22Rv1 (cell line): ENCODE results near the gene MSI1.

Source experiments
- H3K27ac ChIP-seq: fragments of 450-650 bp; 2 replicates; pipeline ENCODE4 v1.5.1; 2017
- ZFX ChIP-seq: fragments of 450-650 bp; IDR thresholded peaks from 2 replicates; pipeline ENCODE4 v1.6.1; 2017; ENCODE audit warnings: antibody characterized with exemption, borderline replicate concordance
- TF ChIP-seq, protein P1 (sequence below): fragments of 450-650 bp; IDR thresholded peaks from 2 replicates; pipeline ENCODE4 v1.5.1; 2017; ENCODE audit warnings: mild to moderate bottlenecking

The MSI1 gene

DNA sequence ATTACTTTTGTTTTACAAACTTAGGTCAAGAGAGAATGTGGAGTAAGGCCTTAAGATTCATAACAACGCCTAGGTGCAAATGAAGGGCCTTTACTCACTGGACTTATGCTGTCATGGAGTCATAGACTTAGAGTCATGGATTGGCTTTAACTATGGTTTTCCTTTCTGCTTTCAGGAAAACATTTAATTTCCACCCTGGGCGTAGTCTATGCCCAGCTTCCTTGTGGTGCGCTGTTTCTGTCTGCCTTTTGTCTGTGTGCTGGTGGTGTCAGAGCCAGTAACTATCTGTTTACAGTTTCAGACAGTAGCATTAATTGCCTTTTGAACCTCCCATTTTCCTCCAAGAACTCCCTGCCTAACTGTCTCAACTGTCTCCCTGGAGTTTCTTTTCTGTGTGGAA, 37.1 kb upstream of the MSI1 start:
- TF ChIP-seq, protein P1, sequence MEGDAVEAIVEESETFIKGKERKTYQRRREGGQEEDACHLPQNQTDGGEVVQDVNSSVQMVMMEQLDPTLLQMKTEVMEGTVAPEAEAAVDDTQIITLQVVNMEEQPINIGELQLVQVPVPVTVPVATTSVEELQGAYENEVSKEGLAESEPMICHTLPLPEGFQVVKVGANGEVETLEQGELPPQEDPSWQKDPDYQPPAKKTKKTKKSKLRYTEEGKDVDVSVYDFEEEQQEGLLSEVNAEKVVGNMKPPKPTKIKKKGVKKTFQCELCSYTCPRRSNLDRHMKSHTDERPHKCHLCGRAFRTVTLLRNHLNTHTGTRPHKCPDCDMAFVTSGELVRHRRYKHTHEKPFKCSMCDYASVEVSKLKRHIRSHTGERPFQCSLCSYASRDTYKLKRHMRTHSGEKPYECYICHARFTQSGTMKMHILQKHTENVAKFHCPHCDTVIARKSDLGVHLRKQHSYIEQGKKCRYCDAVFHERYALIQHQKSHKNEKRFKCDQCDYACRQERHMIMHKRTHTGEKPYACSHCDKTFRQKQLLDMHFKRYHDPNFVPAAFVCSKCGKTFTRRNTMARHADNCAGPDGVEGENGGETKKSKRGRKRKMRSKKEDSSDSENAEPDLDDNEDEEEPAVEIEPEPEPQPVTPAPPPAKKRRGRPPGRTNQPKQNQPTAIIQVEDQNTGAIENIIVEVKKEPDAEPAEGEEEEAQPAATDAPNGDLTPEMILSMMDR = no peak
- TF ChIP-seq ZFX = no peak
- H3K27ac ChIP-seq = no peak overlapping the region

DNA sequence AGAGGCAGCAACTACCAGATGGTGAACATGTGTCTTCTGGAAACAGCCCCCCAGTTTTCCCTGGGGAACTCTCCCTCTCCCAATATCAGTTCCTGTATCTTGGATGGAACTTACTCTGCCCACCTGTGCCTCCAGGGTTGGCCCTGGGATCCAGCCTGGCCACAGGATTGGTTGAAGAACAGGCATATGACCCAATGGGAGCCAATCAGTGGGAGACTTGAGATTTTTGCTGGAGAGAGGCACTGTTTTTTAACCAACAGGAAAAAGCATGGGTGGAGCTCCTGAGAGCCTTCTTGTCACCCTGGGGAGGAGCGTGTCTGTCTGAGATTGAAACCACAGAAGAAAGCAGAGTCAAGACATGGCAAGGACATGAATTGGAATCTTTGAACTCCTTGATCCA, 35.3 kb upstream of the MSI1 start:
- TF ChIP-seq, protein P1 = no peak
- TF ChIP-seq ZFX = no peak

DNA sequence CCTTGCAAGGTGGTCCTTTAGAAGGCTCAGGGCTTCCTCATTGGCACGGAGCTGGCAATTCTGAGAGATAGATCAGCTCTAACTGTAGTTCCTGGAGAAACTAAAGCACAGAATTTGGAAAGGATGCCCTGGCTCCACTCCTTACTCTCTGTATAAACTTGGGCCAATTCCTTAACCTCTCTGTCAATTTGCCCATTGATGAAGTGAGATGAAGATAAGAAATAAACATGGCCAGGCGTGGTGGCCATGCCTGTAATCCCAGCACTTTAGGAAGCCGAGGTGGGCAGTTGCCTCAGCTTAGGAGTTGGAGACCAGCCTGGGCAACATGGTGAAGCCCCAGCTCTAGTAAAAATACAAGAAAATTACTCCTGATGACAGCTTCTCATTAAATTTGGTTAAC, 34.9 kb upstream of the MSI1 start:
- TF ChIP-seq, protein P1 = no peak
- TF ChIP-seq ZFX = no peak
- no peak overlapping the region for H3K27ac ChIP-seq

More for the DNA sequence above, 35.3 kb upstream of the MSI1 start:
- H3K27ac ChIP-seq = no peak overlapping the region

DNA sequence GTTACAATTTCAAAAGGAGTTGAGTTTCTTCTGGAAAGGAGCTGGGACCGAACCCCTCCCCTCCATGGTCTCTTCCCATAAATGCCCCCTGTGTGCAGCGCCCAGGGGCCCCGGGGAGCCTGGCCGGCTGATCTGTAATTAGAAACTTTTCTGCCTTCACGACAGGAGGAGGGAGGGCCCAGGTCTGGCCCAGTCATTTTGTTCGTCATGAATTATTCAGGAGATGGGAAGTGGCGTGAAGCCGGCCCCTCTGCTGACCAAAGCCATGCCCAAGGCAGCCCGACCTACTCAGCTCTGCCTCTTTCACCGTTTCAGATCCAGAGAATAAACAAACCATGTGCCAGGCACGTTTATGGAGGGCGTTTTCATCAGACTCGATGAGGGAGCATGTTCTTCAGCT, 33.3 kb upstream of the MSI1 start:
- H3K27ac ChIP-seq = no peak overlapping the region
- TF ChIP-seq, protein P1 = no peak

DNA sequence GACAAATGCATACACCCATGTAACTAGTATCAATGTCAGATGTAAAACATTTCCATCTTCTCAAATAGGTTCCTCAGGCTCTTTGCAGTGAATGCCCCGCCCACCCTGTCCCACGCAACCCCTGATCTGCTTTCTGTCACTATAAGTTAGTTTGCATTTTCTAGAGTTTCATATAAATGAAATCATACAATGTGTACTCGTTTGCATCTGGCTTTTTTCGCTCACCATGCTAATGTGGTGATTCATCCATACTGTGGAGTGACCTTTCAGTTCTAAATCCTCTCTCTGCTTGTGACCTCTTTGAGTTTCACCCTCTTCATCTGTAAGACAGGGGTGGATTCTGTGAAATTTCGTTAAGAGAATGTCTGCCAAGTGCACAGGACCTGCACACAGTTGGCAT, 30.6 kb upstream of the MSI1 start:
- TF ChIP-seq ZFX = no peak
- TF ChIP-seq, protein P1 = no peak

DNA sequence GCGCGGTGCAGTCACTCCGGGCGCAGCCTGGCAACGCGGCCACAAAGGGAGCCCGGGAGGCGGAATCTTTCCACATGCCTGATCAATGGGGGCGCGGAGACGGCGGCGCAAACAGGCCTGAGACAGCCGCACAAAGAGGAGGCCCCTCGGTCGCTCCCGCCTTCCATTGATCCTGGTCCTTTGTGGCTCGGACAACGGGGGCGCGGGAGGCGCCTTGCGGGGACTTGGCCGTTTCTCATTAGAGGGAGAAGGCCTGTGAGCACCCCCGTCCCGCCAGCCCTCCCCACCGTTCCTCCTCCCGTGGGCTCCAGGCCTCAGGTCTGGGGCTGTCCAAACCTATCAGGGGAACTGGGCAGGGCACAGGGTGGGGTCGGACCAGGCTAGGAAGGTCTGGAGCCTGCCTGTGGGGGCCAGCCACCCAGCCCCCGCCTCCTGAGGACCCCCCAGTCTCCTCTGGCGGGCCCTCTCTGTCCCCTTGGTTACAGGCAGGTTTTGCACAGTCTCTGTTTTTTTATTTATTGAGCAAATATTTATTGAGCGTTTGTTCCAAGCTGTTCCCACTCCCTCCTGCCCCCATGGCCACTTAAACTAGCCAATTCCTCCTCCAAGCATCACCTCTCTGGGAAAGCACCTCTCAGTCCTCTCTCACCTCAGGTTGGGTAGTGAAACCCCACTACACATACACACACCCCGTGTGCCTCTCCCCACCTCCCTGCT, 29.0 kb upstream of the MSI1 start:
- TF ChIP-seq ZFX = no peak
- TF ChIP-seq, protein P1 = no peak

More for the DNA sequence above, 30.6 kb upstream of the MSI1 start:
- no peak overlapping the region for H3K27ac ChIP-seq

DNA sequence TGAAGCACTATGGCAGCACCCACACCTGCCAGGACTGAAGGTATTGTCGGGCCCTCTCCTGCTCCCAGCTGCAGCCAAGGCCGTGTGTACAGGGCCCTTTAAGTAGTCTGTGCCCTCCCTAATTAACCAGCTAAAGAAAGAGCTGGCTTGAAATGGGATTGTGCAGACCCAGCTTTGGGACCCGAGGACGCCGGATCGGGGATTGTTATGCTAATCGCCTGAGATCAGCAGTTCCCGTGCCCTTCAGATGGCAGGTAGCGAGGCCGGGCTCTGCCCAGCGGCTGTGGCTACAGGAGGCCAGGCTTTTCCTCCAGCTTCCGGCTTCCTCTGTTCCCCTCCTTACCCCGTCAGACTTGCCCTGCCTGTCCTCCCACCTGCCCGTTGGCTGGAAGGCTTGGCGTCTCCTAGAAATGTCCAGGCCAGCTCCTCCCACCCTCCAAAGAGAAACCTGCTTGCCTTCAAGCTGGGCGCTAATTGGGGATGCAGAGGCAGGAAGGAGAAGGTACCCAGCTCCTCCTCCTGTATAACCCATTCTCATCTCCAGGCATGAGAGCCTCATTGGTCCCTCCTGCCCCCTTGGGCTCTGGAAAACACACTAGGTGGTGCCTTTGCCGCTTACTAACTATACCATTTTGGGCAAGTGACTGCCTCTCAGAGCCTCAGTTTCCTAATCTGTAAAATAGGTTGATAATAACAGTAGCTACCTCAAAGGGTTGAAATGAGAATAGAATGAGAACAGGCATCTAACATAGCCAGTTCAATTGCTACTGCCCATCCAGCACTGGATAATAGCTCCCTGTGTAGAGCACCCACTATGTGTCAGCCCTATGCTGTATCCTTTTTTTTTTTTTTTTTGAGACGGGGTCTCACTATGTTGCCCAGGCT, 25.8 kb upstream of the MSI1 start:
- H3K27ac ChIP-seq = peak overlapping the region; percentile 97
- TF ChIP-seq ZFX = no peak
- TF ChIP-seq, protein P1 = no peak

More for the DNA sequence above, 29.0 kb upstream of the MSI1 start:
- H3K27ac ChIP-seq = peak overlapping the region; percentile 97
